Measurements from ENCODE around the gene GALNT6. TPM values are rescaled to one million over a fixed set of nuclear protein-coding genes. Genes with fewer than 3 reads are reported as not detected.

GALNT6 gene
- total RNA-seq, 1 experiment from 2014 or later, result 9.8 TPM

GRCh38 chr12:51307655-51308593, 83.3 kb downstream of the GALNT6 start:
- Histone ChIP-seq H3K9me3 (ENCODE audit: control insufficient read depth, low read depth, low read length) (no peaks in the 10 kb centered on the region), H3K79me1 (ENCODE audit: insufficient read depth, low read depth, low read length, poor library complexity, severe bottlenecking) (no peaks in the 10 kb centered on the region), H2BK15ac (ENCODE audit: low read depth, low read length) (no peak overlapping the region), H4K5ac (ENCODE audit: insufficient read length, low read depth, low read length) (no peak overlapping the region), H3K18ac (ENCODE audit: insufficient read length, low read depth, low read length) (no peak overlapping the region), H3K27ac (ENCODE audit: insufficient read length, low read depth, low read length) (no peak overlapping the region), H2BK20ac (ENCODE audit: low read depth, low read length, poor library complexity, severe bottlenecking) (no peak overlapping the region), H3K56ac (ENCODE audit: insufficient read length, low read depth, low read length) (no peak overlapping the region), H3K9ac (ENCODE audit: extremely low read depth, insufficient read length, low read length) (no peak overlapping the region), H4K91ac (ENCODE audit: insufficient read length, low read depth, low read length) (no peak overlapping the region), H3K4me1 (ENCODE audit: insufficient read depth, low read length) (no peaks in the 10 kb centered on the region), H3K4me2 (ENCODE audit: insufficient read depth, insufficient read length, low read length) (no peak overlapping the region), H3K23me2 (ENCODE audit: insufficient read length, low read depth, low read length, poor library complexity, severe bottlenecking) (no peaks in the 10 kb centered on the region), H3K4ac (ENCODE audit: low read depth, low read length) (no peak overlapping the region), H2BK120ac (ENCODE audit: low read depth, low read length, poor library complexity, severe bottlenecking) (no peak overlapping the region), H3K23ac (ENCODE audit: insufficient read length, low read depth, low read length) (no peak overlapping the region), H2BK12ac (ENCODE audit: insufficient read length, low read depth, low read length) (no peak overlapping the region), H3K27me3 (ENCODE audit: insufficient read depth, low read length) (no peaks in the 10 kb centered on the region), H4K20me1 (ENCODE audit: control insufficient read depth, insufficient read depth, insufficient read length) (no peaks in the 10 kb centered on the region), H4K8ac (replicated peaks; ENCODE audit: insufficient read length, low read depth, low read length) (no peak overlapping the region), H2AFZ (ENCODE audit: low read length) (no peak overlapping the region), H3K79me2 (ENCODE audit: insufficient read depth, low read length) (no peaks in the 10 kb centered on the region), H2AK5ac (ENCODE audit: insufficient read length, low read length) (no peak overlapping the region), H3T11ph (ENCODE audit: low read length) (no peak overlapping the region), H3K14ac (ENCODE audit: insufficient read depth, low read length) (no peak overlapping the region), H2BK5ac (ENCODE audit: insufficient read length, low read length) (no peak overlapping the region)
- DNase-seq, result no peak
- TF ChIP-seq, protein P1, sequence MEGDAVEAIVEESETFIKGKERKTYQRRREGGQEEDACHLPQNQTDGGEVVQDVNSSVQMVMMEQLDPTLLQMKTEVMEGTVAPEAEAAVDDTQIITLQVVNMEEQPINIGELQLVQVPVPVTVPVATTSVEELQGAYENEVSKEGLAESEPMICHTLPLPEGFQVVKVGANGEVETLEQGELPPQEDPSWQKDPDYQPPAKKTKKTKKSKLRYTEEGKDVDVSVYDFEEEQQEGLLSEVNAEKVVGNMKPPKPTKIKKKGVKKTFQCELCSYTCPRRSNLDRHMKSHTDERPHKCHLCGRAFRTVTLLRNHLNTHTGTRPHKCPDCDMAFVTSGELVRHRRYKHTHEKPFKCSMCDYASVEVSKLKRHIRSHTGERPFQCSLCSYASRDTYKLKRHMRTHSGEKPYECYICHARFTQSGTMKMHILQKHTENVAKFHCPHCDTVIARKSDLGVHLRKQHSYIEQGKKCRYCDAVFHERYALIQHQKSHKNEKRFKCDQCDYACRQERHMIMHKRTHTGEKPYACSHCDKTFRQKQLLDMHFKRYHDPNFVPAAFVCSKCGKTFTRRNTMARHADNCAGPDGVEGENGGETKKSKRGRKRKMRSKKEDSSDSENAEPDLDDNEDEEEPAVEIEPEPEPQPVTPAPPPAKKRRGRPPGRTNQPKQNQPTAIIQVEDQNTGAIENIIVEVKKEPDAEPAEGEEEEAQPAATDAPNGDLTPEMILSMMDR (conservative IDR thresholded peaks at IDR 0.05), result no peak
- Mint-ChIP-seq H3K4me3 (no peak overlapping the region), H3K9me3 (no peaks in the 10 kb centered on the region), H3K36me3 (ENCODE audit: insufficient read depth in 1 of 3, low read depth in 3 of 3) (no peaks in the 10 kb centered on the region), H3K4me1 (peaks cover 0 to 5% of the 10 kb centered on the region in 2 experiments; a peak in 2 of 4 replicates), H3K27ac (no peak overlapping the region), H3K27me3 (ENCODE audit: low read depth) (no peaks in the 10 kb centered on the region)
- WGBS (ENCODE audit: extremely low coverage, insufficient read length, low lambda C conversion rate), result no CpG with 5 or more reads among the region's 6 CpGs

Data from H9 (cell line).